Activated naive CD4-positive, alpha-beta T cell treated with anti-CD3 and anti-CD28 coated beads, Interleukin-2, amount 10 ng/mL, durations not matched to agents 7 days and 5 days (primary cell): ENCODE measurements around the gene RNLS.
"Not testable (repeated sequence)": the region's sequence is repeated elsewhere in the genome, so short reads cannot be mapped to it uniquely, and the experiment has no call there.

ENCODE experiments used
- CTCF ChIA-PET: fragments of 350-600 bp; sonication (Branson Sonifier 250); formaldehyde crosslinking; loops from one replicate; lab custom pipeline; 2021; ENCODE audit warnings: antibody characterized with exemption; lab: Charles Lee
- DNase-seq: peaks from one replicate; pipeline ENCODE4 v3.0.0-alpha.2; 2020
- H3K27ac Mint-ChIP-seq: one replicate; pipeline ENCODE4 v1.8.0; 2021; ENCODE audit warnings: mild to moderate bottlenecking, moderate library complexity, mixed read lengths
- H3K27me3 Mint-ChIP-seq: one replicate; pipeline ENCODE4 v1.8.0; 2021; ENCODE audit warnings: mild to moderate bottlenecking, mixed read lengths
- H3K36me3 Mint-ChIP-seq: one replicate; pipeline ENCODE4 v1.8.0; 2021; ENCODE audit warnings: mixed read lengths
- H3K4me1 Mint-ChIP-seq: one replicate; pipeline ENCODE4 v1.8.0; 2021; ENCODE audit warnings: mixed read lengths
- H3K4me3 Mint-ChIP-seq: one replicate; pipeline ENCODE4 v1.8.0; 2021; ENCODE audit warnings: mild to moderate bottlenecking, moderate library complexity, mixed read lengths
- H3K9me3 Mint-ChIP-seq: one replicate; pipeline ENCODE4 v1.8.0; 2021; ENCODE audit warnings: mixed read lengths

Gene RNLS

DNA sequence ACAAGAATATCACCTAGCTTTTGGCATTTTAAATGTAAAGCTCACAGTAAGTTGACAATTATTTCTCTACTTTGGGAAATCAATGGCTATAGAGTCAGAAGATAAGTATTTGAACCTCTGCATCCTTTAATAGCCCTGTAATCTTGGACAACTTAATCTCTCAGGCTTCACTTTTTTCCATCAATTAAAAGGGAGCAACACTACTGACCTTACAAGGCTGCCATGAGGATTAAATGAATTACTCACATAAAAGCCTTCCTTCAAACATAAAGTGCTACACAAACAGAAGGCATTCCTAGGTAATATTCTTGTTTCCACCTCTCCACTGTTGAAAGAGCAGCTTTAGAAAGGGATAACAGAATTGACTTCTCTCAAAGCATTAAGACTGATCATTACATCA, 266.0 kb downstream of the RNLS start:
- Mint-ChIP-seq H3K27me3 (no peaks in the 10 kb centered on the region), H3K4me1 (no peaks in the 10 kb centered on the region), H3K4me3 (no peak overlapping the region), H3K36me3 (peaks cover 24% of the 10 kb centered on the region), H3K9me3 (peaks cover 35% of the 10 kb centered on the region), H3K27ac (no peak overlapping the region)
- no peak for DNase-seq
- CTCF ChIA-PET: interaction anchor here (1.1 to 1.7 kb wide), 2 partner anchors 72 to 209 kb away, joined by 3 to 6 read pairs; no protein-coding TSS in a partner anchor

DNA sequence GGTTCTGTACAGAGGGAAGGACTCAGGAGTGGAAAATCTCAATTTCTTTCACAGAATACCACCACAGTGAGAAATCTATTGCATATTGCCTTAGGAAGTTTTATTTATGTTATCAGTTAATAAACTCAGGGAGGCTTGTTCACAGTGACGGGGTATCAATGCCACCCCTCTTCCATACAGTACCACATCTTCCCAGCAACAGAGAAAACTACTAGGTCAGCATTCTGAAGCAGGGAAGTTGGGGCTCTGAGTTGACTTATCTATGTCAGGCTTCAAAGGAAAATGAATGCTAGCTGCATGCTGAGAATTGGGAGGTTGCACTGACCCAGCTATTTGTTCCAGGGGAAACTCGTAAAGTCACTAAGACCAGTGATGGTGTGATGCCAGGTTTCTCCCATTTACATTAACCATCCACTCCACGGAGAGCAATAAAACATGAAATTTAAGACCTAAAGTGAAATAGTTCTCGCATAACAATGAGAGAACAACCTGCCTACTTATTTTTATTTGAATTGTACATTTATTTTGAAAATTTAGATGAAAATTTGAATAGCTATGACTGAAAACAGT, 266.7 kb downstream of the RNLS start:
- Mint-ChIP-seq H3K4me1 (no peaks in the 10 kb centered on the region), H3K27ac (no peak overlapping the region), H3K9me3 (peaks cover 31% of the 10 kb centered on the region)

DNA sequence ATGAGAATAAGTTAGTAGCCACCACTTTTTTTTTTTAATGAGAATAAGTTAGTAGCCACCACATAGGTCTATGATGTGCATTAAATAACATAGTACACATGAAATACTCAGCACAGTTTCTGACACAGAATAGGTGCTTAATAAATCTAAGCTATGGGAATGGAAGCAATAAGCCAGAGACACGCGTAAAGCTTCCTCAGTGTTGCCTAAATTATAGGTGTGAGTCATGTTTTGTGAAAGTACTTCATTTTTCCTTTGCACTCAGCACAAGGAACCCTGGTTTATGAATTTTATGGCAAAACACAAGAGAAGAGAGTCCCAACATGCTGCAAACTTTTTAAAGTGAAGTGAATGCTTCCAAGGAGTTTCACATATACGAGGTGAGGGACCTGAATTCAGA, 267.4 kb downstream of the RNLS start:
- no peak overlapping the region for H3K4me3 Mint-ChIP-seq
- H3K27me3 Mint-ChIP-seq: no peaks in the 10 kb centered on the region
- no peaks in the 10 kb centered on the region for H3K4me1 Mint-ChIP-seq
- DNase-seq: no peak
- H3K27ac Mint-ChIP-seq: no peak overlapping the region
- H3K36me3 Mint-ChIP-seq: peaks cover 19% of the 10 kb centered on the region
- CTCF ChIA-PET: no interaction called here
- peaks cover 24% of the 10 kb centered on the region for H3K9me3 Mint-ChIP-seq

More for the DNA sequence above, 266.7 kb downstream of the RNLS start:
- CTCF ChIA-PET: interaction anchor here (1.1 kb wide), 1 partner anchor 72 kb away, joined by 6 read pairs; no protein-coding TSS in a partner anchor
- Mint-ChIP-seq H3K4me3 (no peak overlapping the region), H3K36me3 (peaks cover 23% of the 10 kb centered on the region), H3K27me3 (no peaks in the 10 kb centered on the region)
- no peak for DNase-seq

DNA sequence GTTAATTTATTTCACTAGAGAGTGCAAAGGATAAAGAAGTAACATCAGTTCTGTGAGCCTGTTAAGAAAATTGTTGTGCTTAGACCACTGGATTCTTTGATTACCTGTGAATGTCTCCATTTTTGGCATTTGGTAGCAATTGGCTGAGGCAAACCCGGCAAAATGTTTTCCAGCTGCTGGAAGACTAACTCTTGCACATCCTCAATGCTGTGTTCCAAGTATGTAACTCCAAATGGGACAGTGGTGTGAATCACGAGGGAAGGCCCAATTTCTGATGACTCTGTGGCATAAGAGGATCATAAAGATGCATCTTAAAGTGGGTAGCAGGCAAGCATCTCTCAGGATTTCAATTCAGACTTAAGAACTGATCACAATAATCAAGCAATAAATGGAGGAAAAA, 268.8 kb downstream of the RNLS start:
- Mint-ChIP-seq H3K27me3 (no peaks in the 10 kb centered on the region), H3K9me3 (peaks cover 12% of the 10 kb centered on the region), H3K36me3 (peaks cover 9% of the 10 kb centered on the region), H3K27ac (no peak overlapping the region), H3K4me1 (no peaks in the 10 kb centered on the region), H3K4me3 (no peak overlapping the region)
- CTCF ChIA-PET: no interaction called here
- no peak for DNase-seq

- Mint-ChIP-seq H3K4me1 (no peaks in the 10 kb centered on the region), H3K36me3 (peaks cover 4% of the 10 kb centered on the region), H3K9me3 (peaks cover 7% of the 10 kb centered on the region), H3K4me3 (no peak overlapping the region), H3K27me3 (no peaks in the 10 kb centered on the region), H3K27ac (no peak overlapping the region)
- no peak for DNase-seq
- CTCF ChIA-PET: no interaction called here
These were observed 269.2 kb downstream of the RNLS start for GRCh38 chr10:88313878-88314277.

GRCh38 chr10:88312855-88313254, 270.3 kb downstream of the RNLS start:
- no peak overlapping the region for H3K4me3 Mint-ChIP-seq
- peaks cover 1% of the 10 kb centered on the region for H3K36me3 Mint-ChIP-seq
- no peaks in the 10 kb centered on the region for H3K27me3 Mint-ChIP-seq
- CTCF ChIA-PET: no interaction called here
- peaks cover 1% of the 10 kb centered on the region for H3K9me3 Mint-ChIP-seq
- no peaks in the 10 kb centered on the region for H3K4me1 Mint-ChIP-seq
- no peak overlapping the region for H3K27ac Mint-ChIP-seq
- no peak for DNase-seq

DNA sequence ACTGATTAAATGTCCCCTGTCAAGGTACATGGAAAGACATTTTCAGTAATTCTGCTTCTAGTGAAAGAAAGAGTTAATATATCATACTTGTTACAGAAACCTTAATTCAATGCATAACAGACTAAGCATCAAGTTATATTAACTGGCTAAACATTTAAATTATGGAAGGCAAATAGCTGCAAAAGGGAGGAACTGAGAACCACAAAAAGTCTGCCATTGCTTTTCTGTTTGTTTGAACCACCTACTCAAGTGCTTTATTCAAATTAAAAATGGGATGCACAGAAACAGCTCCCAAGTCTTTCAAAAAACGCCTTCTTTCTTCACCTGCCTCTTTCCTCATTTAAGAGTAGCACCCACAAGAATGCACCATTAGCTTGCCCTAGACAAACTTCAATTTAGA, 271.9 kb downstream of the RNLS start:
- Mint-ChIP-seq H3K27me3 (no peaks in the 10 kb centered on the region), H3K4me1 (no peaks in the 10 kb centered on the region), H3K36me3 (peaks cover 1% of the 10 kb centered on the region), H3K27ac (no peak overlapping the region), H3K4me3 (no peak overlapping the region), H3K9me3 (no peaks in the 10 kb centered on the region)
- CTCF ChIA-PET: no interaction called here
- no peak for DNase-seq

DNA sequence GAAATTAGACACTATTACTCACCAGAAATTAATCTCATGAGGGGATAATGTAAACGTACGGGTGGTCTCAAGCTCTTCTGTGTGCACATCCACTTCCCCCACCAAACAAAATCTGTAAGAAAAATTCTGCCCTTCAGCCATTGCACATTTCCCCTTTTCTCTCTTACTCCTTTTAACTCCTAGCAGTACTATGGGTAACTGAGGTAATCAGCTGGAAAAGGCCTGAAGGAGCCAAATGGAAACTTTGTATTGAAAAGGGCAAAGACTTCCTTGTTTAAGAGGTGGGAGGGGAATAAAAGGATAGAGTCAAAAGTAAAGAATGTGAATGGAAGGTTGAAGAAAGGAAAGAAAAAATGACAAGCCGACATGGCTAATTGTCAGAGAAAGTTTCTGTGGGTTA, 273.8 kb downstream of the RNLS start:
- Mint-ChIP-seq H3K36me3 (peaks cover 2% of the 10 kb centered on the region), H3K4me3 (no peak overlapping the region), H3K27me3 (peaks cover 4% of the 10 kb centered on the region), H3K4me1 (no peaks in the 10 kb centered on the region), H3K9me3 (no peaks in the 10 kb centered on the region), H3K27ac (no peak overlapping the region)
- CTCF ChIA-PET: no interaction called here
- DNase-seq: no peak

- H3K4me3 Mint-ChIP-seq, H3K4me1 Mint-ChIP-seq, H3K9me3 Mint-ChIP-seq, DNase-seq, H3K36me3 Mint-ChIP-seq, H3K27me3 Mint-ChIP-seq, CTCF ChIA-PET, H3K27ac Mint-ChIP-seq: not testable (repeated sequence)
These were observed 274.8 kb downstream of the RNLS start for GRCh38 chr10:88308361-88308760.

- Mint-ChIP-seq H3K4me3 (no peak overlapping the region), H3K27me3 (peaks cover 9% of the 10 kb centered on the region), H3K27ac (no peak overlapping the region), H3K9me3 (no peaks in the 10 kb centered on the region), H3K36me3 (no peaks in the 10 kb centered on the region), H3K4me1 (no peaks in the 10 kb centered on the region)
- CTCF ChIA-PET: no interaction called here
- no peak for DNase-seq
These were observed 283.3 kb downstream of the RNLS start for GRCh38 chr10:88299787-88300186.

DNA sequence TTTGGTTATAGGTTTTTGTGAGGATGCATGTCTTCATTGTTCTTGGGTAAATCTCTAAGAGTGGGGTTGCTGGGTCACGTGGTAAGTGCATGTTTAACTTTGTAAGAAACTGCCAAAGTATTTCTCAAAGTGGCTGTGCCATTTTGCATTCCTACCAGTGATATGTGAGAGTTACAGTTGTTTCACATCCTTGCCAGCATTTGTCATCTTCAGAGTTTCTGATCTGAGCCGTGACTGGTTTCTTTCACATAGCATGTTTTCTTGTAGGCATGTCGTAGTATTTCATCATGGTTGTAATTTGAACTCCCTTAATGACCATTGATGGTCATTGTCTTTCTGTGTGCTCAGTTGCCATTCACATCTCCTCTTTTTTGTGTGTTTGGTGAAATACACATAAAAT, 286.0 kb downstream of the RNLS start:
- H3K36me3 Mint-ChIP-seq: peaks cover 2% of the 10 kb centered on the region

GRCh38 chr10:88293651-88294230, 289.4 kb downstream of the RNLS start:
- no peaks in the 10 kb centered on the region for H3K9me3 Mint-ChIP-seq
- CTCF ChIA-PET: interaction anchor here (1.9 kb wide), 1 partner anchor 25 kb away, joined by 5 read pairs; no protein-coding TSS in a partner anchor
- DNase-seq: no peak

More for the DNA sequence above, 286.0 kb downstream of the RNLS start:
- Mint-ChIP-seq H3K4me1 (no peaks in the 10 kb centered on the region), H3K27me3 (no peaks in the 10 kb centered on the region), H3K9me3 (no peaks in the 10 kb centered on the region), H3K4me3 (no peak overlapping the region), H3K27ac (no peak overlapping the region)
- CTCF ChIA-PET: no interaction called here
- no peak for DNase-seq

DNA sequence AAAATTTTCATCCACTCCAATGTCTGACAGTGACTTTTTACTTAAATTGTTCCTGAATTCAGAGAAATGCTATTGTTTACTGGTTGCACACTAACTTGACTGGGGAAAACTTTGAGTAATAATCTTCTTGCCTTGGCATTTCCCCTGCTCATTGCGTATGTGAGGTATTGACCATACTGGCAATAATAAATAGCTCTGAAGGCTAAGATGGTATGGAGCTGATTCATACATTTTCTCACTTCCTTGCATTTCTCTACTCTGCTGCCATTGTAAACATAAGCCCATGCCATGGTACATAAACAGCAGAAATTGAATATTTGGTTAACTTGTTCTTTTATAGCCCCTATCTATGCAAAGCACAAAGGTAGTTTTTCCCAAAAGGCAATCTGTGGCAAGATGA, 290.0 kb downstream of the RNLS start:
- H3K9me3 Mint-ChIP-seq: no peaks in the 10 kb centered on the region
- no peak overlapping the region for H3K4me3 Mint-ChIP-seq
- peaks cover 2% of the 10 kb centered on the region for H3K36me3 Mint-ChIP-seq
- H3K27ac Mint-ChIP-seq: no peak overlapping the region
- DNase-seq: no peak
- CTCF ChIA-PET: interaction anchor here (1.9 kb wide), 1 partner anchor 26 kb away, joined by 5 read pairs; no protein-coding TSS in a partner anchor
- H3K27me3 Mint-ChIP-seq: no peaks in the 10 kb centered on the region
- H3K4me1 Mint-ChIP-seq: no peaks in the 10 kb centered on the region

More at GRCh38 chr10:88293651-88294230, 289.4 kb downstream of the RNLS start:
- no peaks in the 10 kb centered on the region for H3K27me3 Mint-ChIP-seq
- peaks cover 2% of the 10 kb centered on the region for H3K36me3 Mint-ChIP-seq
- no peaks in the 10 kb centered on the region for H3K4me1 Mint-ChIP-seq
- no peak overlapping the region for H3K4me3 Mint-ChIP-seq
- no peak overlapping the region for H3K27ac Mint-ChIP-seq

DNA sequence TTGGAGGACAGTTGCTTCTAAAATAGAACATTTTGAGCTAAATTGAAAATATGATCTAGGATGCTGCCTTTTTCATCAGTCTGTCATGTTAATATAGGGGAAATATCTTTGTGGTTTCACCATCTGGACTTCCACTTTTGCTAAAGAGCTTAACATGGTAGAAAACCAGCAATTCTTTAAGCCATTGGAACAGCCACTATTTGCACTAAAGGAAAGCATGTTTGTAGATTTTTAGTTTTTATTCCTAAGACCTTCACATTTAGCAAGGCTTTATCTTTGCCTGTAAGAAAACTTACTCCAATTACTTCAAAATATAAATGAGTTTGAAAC, 291.0 kb downstream of the RNLS start:
- no peak overlapping the region for H3K27ac Mint-ChIP-seq
- CTCF ChIA-PET: interaction anchor here (1.3 to 1.9 kb wide), 2 partner anchors 27 to 97 kb away, joined by 4 to 5 read pairs; no protein-coding TSS in a partner anchor
- DNase-seq: no peak
- peaks cover 2% of the 10 kb centered on the region for H3K36me3 Mint-ChIP-seq
- no peaks in the 10 kb centered on the region for H3K4me1 Mint-ChIP-seq
- no peak overlapping the region for H3K4me3 Mint-ChIP-seq
- no peaks in the 10 kb centered on the region for H3K9me3 Mint-ChIP-seq
- no peaks in the 10 kb centered on the region for H3K27me3 Mint-ChIP-seq
